ENCODE measurements around the gene MLLT3.

Gene MLLT3

DNA sequence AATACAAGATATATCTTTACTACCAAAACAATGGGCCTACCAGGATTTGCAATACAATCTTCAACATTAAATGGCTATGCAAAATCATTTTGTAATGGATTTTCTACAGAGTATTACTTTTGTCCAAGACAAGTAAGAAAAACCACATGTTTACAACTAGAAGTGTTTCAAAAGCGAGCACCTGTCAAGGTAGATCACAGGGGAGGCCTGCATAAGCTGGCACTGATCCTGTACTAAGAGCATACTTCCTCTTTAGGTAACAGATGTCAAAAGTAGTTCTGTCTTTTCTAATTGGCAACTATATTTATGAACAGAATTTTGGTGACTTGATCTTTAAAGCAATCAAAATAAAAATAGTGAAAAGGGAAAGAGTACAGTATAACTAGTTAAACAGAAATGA lies 249.0 kb downstream of the MLLT3 start:
- no peak for DNase-seq

DNA sequence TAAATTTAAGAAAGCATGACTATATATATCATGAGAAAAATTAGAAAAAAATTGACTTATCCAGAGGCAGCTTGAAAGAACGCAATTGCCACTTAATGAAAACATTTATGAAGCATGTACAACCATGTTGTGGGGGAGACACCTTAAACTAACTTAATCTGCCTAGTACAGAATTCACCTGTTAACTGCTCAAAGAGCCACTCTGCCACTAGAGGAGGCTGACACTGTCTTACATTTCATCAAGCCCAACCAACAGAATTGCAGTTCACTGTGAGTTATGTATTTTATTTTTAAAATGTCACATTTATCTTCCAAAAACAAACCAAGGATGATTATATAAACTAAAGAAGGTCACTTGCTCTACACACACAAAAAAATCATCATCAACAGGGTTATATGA lies 252.9 kb downstream of the MLLT3 start:
- DNase-seq = no peak

DNA sequence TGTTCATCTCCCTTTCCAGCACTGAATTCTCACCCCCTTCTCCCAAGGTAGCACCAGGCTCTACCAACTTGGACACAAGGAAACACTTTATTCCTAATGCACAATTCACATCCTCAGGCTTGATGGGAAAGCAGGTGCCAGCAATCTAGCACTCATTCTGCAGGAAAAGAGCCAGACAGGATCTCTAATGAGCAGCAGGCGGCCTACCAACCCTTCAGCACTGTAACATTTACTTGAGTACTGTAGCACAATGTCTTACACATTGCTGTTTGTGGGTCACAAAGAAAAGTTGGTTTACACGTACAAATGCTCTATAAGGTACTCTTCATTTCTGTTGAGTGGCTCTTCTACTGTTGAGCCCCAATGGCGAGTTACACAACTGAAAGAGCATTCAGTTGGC lies 254.4 kb downstream of the MLLT3 start:
- DNase-seq = no peak

DNA sequence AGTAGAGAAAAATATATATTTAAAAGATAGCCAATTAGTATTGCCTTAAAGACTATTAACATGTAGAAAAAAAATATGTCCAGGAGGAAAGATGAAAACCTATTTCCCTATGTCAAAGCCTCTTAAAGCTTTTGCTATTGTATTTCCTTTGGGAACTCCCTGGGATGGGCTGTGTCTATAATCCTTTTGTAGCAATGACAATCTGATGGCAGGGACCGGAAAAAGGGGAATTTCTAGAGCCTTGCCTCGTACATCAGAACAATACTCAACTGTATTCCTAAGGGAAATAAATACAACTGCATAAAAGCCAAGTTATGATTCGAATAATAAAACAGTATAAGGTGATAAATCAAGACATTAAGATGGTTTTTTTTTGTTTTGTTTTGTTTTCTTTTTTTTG lies 257.3 kb downstream of the MLLT3 start:
- no peak for DNase-seq

DNA sequence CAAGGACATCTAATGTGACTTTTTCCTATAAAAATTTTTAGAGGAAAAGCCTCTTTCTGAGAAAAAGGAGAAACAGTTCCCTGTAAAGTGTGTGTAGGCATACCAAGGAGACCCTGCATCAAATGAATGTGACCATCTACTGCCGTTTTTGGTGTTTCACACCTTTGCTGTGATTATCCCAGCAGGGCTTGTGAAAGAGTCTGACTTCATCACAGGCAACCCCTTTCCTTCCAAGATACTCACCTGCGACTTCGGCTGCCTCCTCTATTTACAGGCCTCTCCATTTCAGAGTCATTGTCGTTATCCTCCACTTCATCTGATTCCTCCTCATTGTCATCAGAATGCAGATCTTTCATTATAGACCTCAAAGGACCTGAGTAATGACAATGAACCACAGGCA lies 259.1 kb downstream of the MLLT3 start:
- no peak for DNase-seq

DNA sequence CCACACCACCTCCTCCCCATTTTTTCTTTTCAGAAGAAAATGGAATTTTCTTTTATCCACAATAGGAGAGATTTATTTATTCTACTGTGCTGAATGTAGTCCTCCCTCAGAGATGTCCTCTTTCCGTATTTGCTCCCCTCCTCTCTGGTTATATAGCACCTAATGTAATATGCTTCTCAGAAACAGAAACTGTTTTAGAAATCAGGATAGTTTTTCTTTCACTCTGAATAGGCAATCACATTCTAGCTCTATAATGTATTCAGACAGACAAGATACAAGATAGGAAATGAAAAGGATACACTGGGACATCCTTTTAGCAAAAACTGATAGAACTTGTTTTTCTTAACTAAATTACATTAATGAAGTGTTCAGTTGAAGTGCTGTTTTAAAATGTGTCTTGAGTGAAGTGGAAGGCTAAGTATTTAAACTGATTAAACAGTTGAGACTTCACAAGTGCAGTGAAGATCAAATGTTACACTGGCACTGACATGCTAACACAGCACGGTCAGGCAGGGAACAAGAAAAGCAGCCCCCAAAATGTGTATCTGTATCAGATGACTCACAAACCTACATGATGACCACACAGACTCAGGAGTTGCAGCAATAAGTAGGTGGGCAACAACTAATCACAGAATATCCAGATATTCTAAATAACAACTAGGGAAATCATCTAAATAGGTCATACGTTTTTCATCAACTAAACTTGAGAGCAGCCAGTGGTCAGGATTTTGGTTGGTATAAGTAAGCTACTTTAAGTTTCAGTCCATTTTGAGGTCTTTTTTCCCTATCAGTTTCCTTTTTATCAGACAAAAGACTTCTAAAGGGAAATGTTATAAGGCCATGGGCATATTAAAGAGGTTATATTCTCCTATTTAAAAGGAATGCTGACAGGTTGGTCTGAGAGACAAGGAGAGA lies 260.4 kb downstream of the MLLT3 start:
- no peak for DNase-seq

DNA sequence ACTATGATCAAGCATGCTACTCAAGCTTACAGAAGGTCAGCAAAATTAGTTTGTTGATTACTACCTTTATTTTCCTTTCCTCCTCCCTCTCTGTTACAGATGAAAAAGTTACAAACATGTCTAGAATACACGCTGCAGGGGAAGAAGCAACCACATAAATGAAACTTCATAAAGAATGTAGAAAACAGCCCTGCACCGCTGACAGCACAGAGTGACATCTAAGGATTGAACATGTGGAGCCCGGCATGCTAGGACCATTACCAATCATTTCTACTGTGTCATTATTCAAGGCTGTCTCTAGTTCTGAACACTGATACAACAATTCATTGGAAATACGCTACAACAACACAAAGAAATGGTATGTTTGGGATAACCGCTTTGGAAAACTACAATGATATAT lies 261.1 kb downstream of the MLLT3 start:
- no peak for DNase-seq

DNA sequence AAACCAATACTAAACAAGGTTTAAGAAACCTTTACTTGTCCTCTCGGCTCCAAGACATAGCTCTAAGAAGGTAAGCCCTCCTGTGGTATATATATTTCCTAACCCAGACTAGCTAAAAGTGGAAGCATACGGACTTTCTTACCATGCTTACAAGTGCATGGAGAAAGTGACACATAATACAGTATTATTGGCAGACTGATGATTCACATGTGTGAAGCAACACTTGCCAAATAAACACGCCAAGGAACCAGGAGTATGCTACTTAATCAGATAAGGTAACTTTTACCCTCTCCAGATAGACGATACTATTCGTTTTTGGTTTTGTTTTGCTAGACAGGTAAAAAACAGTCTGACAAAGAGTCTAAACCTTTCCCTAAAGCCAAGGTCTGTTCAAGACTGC lies 264.1 kb downstream of the MLLT3 start:
- DNase-seq = no peak

DNA sequence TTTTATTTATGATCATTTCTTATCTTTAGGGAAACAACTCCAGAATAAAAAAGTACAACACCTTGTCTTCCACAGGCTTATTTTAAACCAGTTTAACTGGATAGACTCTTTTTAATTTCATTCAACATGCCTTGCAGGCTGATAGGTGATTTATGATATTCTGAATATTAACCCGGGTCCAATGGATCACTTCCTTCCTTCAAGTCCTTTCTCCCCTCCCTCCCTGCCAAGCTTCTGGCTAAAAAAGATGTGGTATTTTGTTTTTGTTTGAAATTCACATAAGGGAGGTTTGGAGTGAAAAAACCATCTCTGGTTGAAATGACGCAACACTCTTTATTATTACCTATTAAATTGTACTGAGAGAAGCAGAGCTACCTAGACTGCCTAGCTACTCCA lies 265.3 kb downstream of the MLLT3 start:
- no peak for DNase-seq

DNA sequence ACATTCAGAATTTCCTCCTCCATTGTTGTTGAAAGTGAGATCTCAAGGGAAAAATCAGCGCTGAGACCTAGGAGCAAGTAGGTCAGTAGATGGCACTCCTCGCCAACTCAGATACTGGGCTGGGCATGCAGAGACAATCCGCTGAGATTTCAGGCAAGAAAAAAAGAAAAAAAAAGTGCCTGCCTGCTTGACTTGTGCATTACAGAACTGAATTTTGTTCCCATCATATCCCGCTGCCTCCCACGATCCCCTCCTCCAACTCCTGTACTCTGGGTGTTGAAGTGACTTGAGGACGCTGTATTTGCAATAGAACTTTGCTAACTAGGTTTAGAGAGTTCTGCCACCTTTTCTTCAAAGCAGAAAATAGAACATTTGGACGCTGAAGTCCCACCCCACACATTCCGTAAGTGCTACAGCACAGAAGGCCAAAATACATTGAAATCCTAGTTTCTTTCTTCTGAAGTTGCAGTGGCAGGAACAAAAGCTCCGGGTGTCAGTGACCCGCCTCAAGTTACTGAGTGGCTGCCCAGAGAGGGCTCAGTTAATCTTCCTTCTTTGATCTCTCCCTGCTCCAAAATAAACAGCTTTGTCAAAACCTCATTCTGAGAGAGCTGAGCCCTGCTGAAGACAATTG lies 265.8 kb downstream of the MLLT3 start:
- DNase-seq = peak in 1 of 2 experiments; percentile 17

DNA sequence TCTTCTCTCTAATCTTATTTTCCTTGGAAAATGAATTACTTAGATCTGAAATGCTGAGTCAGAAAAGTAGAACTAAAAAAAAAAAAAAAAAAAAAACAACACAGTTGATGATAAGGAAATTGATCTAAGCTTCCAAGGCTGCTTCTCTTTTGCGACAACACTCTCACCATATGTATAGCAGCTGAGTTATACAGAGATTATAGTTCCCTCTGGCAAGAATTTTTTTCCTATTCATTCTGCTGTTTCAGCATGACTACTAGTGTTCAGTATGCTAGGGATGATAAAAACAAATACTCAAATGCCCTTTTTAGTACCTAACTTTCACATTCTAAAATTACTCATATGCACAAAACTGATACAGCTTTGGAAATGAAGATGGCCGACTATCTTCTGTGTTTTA lies 267.3 kb downstream of the MLLT3 start:
- no peak for DNase-seq

DNA sequence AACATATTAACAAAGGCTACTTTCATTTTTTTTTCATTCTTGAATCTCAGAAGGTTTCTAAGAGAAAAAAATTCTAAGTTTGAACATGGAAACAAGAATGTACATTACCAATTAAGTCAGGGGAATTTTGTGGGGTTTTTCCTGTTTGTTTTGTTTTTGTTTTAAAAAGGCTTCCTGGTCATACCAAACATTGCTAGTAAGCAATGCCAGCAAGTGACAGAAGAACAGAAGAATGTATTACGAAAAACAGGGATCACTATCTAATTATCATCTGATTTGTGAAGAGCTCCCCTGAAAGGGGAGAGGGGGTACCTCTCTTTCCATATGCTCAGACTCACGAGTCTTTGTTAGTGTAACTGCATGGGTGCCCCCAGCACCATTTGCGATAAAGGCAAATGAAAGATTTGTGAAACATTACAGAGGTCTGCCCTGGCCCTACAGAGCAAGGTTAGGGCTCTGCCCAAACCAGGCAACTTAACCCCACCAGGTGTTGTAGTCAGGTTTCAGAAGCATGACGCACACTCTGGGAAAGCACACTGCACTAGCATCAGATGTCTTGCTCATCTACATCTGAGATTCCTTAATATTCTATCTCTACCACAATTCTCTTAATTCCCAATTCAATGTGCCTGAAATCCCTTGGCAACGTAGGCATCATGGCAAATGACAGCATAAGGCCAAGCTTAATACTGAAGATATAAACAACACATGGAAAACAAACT lies 268.2 kb downstream of the MLLT3 start:
- no peak for DNase-seq

DNA sequence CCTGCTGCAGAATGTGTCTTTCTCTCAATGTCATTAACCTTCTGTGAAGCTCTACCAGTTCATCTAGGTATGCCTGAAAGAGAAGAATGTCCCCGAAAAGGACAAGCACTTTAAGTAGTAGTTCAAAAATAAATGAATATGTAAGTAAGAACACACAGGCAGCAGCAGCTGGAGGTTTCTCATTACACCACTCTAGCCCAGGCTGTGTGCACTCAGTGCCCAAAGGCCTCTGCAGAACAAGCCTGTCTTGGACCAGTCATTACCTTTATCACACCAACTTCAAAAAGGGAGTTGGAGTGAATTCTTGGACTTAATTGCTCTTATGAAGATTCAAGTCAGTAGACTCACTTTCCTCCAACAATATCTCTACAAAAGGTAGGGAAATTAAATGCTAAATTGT lies 268.8 kb downstream of the MLLT3 start:
- DNase-seq = no peak

DNA sequence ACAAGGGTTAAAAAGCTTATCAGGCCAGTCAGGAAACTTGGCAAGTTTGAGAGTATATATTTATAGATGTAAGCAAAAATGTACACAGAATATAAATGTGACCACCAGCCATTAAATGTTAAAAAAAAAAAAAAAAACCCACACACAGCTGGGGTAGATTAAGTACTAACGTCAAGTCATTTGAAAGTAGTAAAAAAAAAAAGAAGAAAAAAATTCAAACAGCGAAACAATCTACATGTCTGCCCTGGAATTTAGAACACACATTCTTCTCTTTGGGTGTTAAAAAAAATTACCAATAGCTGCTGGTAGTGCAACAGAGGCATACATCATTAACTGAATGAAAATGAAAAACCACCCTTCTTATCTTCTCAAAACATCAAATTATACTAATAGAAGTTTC lies 269.7 kb downstream of the MLLT3 start:
- DNase-seq = no peak

DNA sequence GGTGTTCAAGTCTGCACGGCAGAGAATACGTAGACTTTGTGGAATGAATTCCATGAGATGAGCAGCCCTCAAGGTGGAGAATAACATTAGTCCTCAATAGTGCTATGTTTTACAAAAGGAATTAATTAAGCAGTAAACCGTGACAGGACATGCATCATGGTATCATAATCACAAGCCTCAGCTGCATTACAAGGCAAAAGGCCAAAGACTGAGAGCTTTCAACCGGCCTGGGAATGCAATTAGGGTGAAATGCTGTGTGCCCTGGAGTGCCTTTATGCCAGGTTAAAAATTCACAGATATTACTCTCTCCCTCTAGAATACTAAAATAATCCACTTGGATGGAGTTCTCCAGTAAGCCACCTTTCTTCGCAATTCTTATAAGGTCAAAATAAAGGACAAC lies 270.6 kb downstream of the MLLT3 start:
- no peak for DNase-seq

DNA sequence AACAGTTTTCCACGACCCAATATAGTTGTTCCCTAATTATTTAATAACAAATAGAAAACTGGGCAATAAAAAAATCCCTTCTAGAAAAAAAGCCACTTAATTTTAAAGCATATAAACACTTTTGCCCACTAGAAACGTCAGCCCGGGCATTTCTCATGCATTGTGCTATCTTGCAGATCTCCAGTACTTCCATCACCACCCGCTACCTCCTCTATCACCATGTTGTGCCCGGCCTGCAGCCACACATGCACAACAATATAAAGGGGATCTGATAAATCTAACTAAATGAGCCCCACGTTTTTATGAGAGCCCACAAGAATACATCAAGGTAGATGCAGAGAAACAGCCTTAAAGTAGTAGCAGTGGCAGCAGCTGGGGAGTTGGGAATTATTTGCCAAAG lies 272.7 kb downstream of the MLLT3 start:
- no peak for DNase-seq

DNA sequence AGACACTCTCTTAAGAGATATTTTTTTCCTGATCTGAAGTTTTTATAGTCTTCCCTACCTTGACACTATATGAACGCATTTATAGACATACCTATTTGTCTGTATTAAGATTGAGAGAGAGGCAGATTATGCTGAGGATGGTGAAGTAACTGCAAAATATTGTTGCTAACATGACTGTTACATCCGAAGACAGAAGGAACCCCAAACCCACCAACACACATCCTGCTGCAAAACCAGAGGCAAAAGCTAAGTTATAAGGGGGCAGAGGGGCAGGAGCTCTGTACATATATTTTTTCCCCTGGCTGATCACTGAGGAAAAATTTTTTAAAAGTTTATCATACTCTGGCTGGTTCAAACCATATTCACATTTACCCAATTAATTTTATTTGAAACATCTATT lies 279.0 kb downstream of the MLLT3 start:
- no peak for DNase-seq

DNA sequence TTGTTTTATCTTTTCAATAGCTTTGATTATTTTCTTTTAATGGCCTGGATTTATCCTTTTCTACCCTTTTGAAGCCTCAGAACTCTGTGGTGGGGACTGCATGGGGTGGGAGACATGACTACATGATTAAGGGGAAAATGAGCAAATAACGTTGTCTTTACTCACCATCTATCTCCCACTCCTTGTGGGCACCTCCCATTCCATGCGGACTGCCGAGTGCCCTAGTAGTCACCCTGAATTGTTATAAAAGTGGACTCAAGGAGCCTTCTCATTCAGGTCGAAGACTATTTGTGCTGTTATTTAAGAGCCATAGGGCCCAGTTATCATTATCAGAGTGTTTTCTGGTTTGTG lies 281.8 kb downstream of the MLLT3 start:
- no peak for DNase-seq

DNA sequence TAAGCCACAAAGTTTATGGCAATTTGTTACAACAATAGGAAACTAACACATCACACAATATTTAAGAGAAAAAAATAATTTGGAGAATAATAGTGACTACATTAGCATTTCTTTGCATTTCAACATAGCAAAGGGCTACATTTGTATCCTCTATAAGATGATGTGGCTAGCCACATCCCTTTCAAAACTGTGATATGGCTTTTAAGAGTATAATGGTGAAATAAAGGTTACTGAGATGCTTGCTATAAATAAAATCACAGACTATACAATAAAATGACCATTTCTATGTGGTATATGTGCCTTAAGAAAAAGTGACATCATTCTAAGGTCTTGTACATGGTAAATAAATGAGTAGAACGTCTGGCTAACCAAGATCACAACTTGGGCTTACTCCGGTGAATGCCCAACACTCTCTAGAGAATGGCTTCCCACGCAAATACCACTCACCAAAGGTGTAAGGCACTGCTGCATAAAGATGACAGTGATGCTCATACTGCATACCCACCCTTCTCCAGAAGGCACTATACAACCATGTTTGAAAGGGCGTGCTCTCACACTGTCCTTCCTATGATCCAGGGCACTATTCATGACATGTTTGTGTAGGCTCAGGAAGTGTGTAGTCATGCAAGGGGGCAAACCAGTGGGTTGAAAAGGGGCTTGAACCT lies 286.5 kb downstream of the MLLT3 start:
- DNase-seq = no peak

DNA sequence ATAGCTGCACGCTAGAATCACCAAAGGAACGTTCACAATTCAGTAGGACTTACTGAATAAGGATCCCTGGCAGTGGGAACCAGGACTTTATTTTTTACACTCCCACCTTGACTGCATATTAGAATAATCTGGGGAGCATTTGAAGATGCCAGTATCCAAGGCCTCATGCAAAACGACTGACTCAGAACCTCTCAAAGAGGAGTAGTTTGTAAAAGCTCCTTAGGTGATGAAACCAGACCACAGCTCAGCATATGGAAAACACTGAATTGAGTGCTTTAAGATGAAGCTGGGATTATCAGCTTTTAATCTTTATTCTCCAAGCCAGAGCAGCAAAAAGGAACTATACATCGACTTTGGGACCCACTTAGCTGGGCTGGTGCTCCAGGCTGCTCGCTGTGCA lies 288.3 kb downstream of the MLLT3 start:
- no peak for DNase-seq

DNA sequence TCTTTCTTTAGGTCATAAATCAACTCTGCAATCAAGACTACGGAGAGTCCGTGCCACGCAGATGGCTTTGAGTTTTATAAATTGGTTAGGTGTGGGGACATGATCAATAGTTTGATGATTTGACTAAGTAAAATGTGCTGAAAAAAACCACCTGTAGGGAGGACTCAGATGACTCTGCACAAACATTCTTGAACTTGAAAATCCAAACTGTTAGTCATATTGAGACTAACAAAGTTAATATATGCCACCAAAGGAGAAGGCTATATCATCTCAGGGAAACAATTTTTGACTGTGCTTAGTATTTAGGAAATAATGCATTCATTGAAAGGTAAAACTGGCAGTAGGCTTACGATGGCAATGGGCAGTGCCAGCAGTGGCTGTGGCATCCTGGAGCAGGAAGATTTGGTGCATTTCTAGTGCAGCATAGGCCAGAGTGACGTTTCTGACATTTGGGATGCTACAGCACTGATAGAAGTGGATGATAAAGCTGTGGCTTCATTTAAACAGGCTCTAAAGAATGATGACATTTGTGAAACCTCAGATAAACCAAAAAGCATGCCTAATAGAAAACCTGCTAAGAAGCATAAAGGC lies 291.1 kb downstream of the MLLT3 start:
- DNase-seq = no peak

DNA sequence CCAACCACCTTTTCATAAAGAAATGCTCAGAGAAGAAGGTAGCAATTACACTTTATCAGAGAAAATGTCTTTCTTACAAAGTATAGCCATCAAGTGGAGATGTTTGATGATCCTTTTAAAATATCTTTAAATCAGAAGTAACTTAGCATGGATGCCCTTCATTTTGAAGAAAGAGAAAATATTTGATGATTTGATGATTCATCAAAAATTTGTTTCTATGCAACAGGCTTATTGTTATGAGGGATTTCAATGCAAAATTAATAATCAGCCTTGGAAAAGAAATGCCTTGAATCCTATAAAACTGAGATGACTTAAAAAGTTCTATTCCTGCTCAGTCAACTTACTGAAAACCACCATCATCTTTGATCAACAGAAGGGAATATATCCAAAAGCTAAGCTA lies 291.6 kb downstream of the MLLT3 start:
- no peak for DNase-seq

DNA sequence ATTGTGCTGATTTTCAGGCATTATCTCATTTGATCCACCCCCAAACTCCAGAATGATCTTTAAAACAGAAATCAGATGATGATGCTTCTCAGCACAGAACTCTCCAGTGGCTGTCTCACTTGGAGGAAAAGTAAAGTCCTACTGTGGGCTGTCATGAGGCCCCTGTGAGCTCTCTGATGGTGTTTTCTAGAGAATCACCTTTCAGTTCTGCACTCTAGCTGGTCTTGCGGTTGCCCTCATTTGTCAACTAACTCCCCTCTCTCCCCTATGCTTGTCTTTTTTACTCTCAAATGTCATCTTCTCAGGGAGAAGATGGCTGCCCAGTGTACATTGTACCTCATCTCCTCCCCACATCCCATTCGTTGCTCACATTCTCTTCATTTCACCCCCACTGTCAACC lies 295.8 kb downstream of the MLLT3 start:
- no peak for DNase-seq
